ENCODE results near the gene EYS. TPM values are rescaled to one million over a fixed set of nuclear protein-coding genes. Genes with fewer than 3 reads are reported as not detected.

EYS gene
- total RNA-seq, 1 experiment from 2014 or later, result not detected

- Mint-ChIP-seq H3K9me3 (no peaks in the 10 kb centered on the region), H3K4me1 (no peaks in the 10 kb centered on the region), H3K27me3 (ENCODE audit: low read depth) (no peaks in the 10 kb centered on the region; the same call in none of the 2 replicates), H3K4me3 (no peak overlapping the region), H3K27ac (no peak overlapping the region), H3K36me3 (ENCODE audit: insufficient read depth in 1 of 3, low read depth in 3 of 3) (no peaks in the 10 kb centered on the region)
- H3K23ac ChIP-seq (ENCODE audit: insufficient read length, low read depth, low read length), result no peak overlapping the region
- H3K27ac ChIP-seq (ENCODE audit: insufficient read length, low read depth, low read length), result no peak overlapping the region
- no peak overlapping the region for H3T11ph ChIP-seq (ENCODE audit: low read length)
- no peaks in the 10 kb centered on the region for H3K27me3 ChIP-seq (ENCODE audit: insufficient read depth, low read length)
- H3K79me1 ChIP-seq (ENCODE audit: insufficient read depth, low read depth, low read length, poor library complexity, severe bottlenecking), result no peaks in the 10 kb centered on the region
- no peaks in the 10 kb centered on the region for H3K9me3 ChIP-seq (ENCODE audit: control insufficient read depth, low read depth, low read length)
- no peak overlapping the region for H3K18ac ChIP-seq (ENCODE audit: insufficient read length, low read depth, low read length)
- no CpG with 5 or more reads among the region's 1 CpG for WGBS (ENCODE audit: extremely low coverage, insufficient read length, low lambda C conversion rate)
- H4K91ac ChIP-seq (ENCODE audit: insufficient read length, low read depth, low read length), result no peak overlapping the region
- H3K23me2 ChIP-seq (ENCODE audit: insufficient read length, low read depth, low read length, poor library complexity, severe bottlenecking), result no peaks in the 10 kb centered on the region
- TF ChIP-seq CTCF (conservative IDR thresholded peaks at IDR 0.05), result no peak
- H3K4me1 ChIP-seq (ENCODE audit: insufficient read depth, low read length), result no peaks in the 10 kb centered on the region
- H3K4ac ChIP-seq (ENCODE audit: low read depth, low read length), result no peak overlapping the region
- no peak overlapping the region for H4K8ac ChIP-seq (replicated peaks; ENCODE audit: insufficient read length, low read depth, low read length)
- no peak overlapping the region for H3K14ac ChIP-seq (ENCODE audit: insufficient read depth, low read length)
- H2BK20ac ChIP-seq (ENCODE audit: low read depth, low read length, poor library complexity, severe bottlenecking), result no peak overlapping the region
- H2BK5ac ChIP-seq (ENCODE audit: insufficient read length, low read length), result no peak overlapping the region
- H3K56ac ChIP-seq (ENCODE audit: insufficient read length, low read depth, low read length), result no peak overlapping the region
- H4K20me1 ChIP-seq (ENCODE audit: control insufficient read depth, insufficient read depth, insufficient read length), result no peaks in the 10 kb centered on the region
- no peak overlapping the region for H2BK15ac ChIP-seq (ENCODE audit: low read depth, low read length)
- no peaks in the 10 kb centered on the region for H3K79me2 ChIP-seq (ENCODE audit: insufficient read depth, low read length)
- DNase-seq, result no peak
- no peak overlapping the region for H3K4me2 ChIP-seq (ENCODE audit: insufficient read depth, insufficient read length, low read length)
- H4K5ac ChIP-seq (ENCODE audit: insufficient read length, low read depth, low read length), result no peak overlapping the region
- no peak overlapping the region for H2AFZ ChIP-seq (ENCODE audit: low read length)
- H2AK5ac ChIP-seq (ENCODE audit: insufficient read length, low read length), result no peak overlapping the region
- H3K9ac ChIP-seq (ENCODE audit: extremely low read depth, insufficient read length, low read length), result no peak overlapping the region
- H2BK120ac ChIP-seq (ENCODE audit: low read depth, low read length, poor library complexity, severe bottlenecking), result no peak overlapping the region
- H2BK12ac ChIP-seq (ENCODE audit: insufficient read length, low read depth, low read length), result no peak overlapping the region
Observed at GRCh38 chr6:64146094-64146493, 1560.9 kb downstream of the EYS start.
